HepG2 (cell line): ENCODE results near the gene TRMT1. TPM values are rescaled to one million over a fixed set of nuclear protein-coding genes. Genes with fewer than 3 reads are reported as not detected.

Experiments used
- ARNT2 ChIP-seq: sonication (generic); formaldehyde crosslinking; IDR thresholded peaks from 2 replicates; pipeline ENCODE4 v1.8.0; 2022; ENCODE audit warnings: mild to moderate bottlenecking, low read depth, missing genetic modification reagents, moderate library complexity
- ATF5 ChIP-seq: sonication (generic); formaldehyde crosslinking; IDR thresholded peaks from 2 replicates; pipeline ENCODE4 v1.4.0; 2020; ENCODE audit warnings: mild to moderate bottlenecking, low read depth, missing genetic modification reagents
- BCL3 ChIP-seq: sonication (generic); formaldehyde crosslinking; IDR thresholded peaks from 2 replicates; pipeline ENCODE4 v1.5.1; 2020; ENCODE audit warnings: mild to moderate bottlenecking, missing genetic modification reagents, moderate library complexity
- BRCA1 ChIP-seq: sonication (generic); formaldehyde crosslinking; IDR thresholded peaks from 2 replicates; pipeline ENCODE4 v1.4.0; 2020; ENCODE audit warnings: missing genetic modification reagents
- CREB3 ChIP-seq: sonication (generic); formaldehyde crosslinking; IDR thresholded peaks from 2 replicates; pipeline ENCODE4 v1.5.0; 2020; ENCODE audit warnings: missing genetic modification reagents
- ETV5 ChIP-seq: IDR thresholded peaks from 2 replicates; pipeline ENCODE4 v1.6.1; 2018; ENCODE audit warnings: missing biosample characterization, missing genetic modification reagents, inconsistent platforms, borderline replicate concordance
- GFI1 ChIP-seq: sonication (generic); formaldehyde crosslinking; IDR thresholded peaks from 2 replicates; pipeline ENCODE4 v1.5.0; 2020; ENCODE audit warnings: missing genetic modification reagents, mild to moderate bottlenecking, borderline replicate concordance
- KDM6A ChIP-seq: IDR thresholded peaks from 2 replicates; pipeline ENCODE4 v1.6.1; 2016; ENCODE audit warnings: low read depth
- MTA1 ChIP-seq: sonication (generic); formaldehyde crosslinking; IDR thresholded peaks from 2 replicates; pipeline ENCODE4 v1.4.0; 2020; ENCODE audit warnings: missing genetic modification reagents, mild to moderate bottlenecking, borderline replicate concordance
- REPIN1 ChIP-seq: sonication (generic); formaldehyde crosslinking; IDR thresholded peaks from 2 replicates; pipeline ENCODE4 v1.8.0; 2022; ENCODE audit warnings: missing genetic modification reagents, low read depth, mild to moderate bottlenecking, borderline replicate concordance
- SETDB1 ChIP-seq: sonication (generic); formaldehyde crosslinking; IDR thresholded peaks from 2 replicates; pipeline ENCODE4 v1.5.1; 2020; ENCODE audit warnings: missing genetic modification reagents, mild to moderate bottlenecking, borderline replicate concordance
- SP1 ChIP-seq, 2 experiments: fragments of 450-650 bp in 1 of 2; sonication (generic) in 1 of 2; formaldehyde crosslinking in 1 of 2; IDR thresholded peaks; 2 replicates each; pipeline versions ENCODE4 v1.4.0 to v1.6.1; 2016 to 2020; ENCODE audit warnings: missing genetic modification reagents in 1 of 2
- SSRP1 ChIP-seq: IDR thresholded peaks from 2 replicates; pipeline ENCODE4 v1.6.1; 2016; ENCODE audit warnings: control low read depth
- ZBTB7B ChIP-seq: sonication (generic); formaldehyde crosslinking; IDR thresholded peaks from 2 replicates; pipeline ENCODE4 v1.4.0; 2020; ENCODE audit warnings: missing genetic modification reagents
- ZFX ChIP-seq: sonication (generic); formaldehyde crosslinking; IDR thresholded peaks from 2 replicates; pipeline ENCODE4 v1.4.0; 2020; ENCODE audit warnings: mild to moderate bottlenecking, low read depth, missing genetic modification reagents, moderate library complexity
- ZMYM3 ChIP-seq: sonication (generic); formaldehyde crosslinking; IDR thresholded peaks from 2 replicates; pipeline ENCODE4 v1.5.1; 2020; ENCODE audit warnings: mild to moderate bottlenecking, missing genetic modification reagents
- ZNF260 ChIP-seq: sonication (generic); formaldehyde crosslinking; IDR thresholded peaks from 2 replicates; pipeline ENCODE4 v1.4.0; 2020; ENCODE audit warnings: missing genetic modification reagents, low read depth, mild to moderate bottlenecking, borderline replicate concordance
- ZNF280D ChIP-seq: sonication (generic); formaldehyde crosslinking; IDR thresholded peaks from 2 replicates; pipeline ENCODE4 v1.5.1; 2020; ENCODE audit warnings: mild to moderate bottlenecking, missing genetic modification reagents
- ZNF543 ChIP-seq: sonication (generic); formaldehyde crosslinking; IDR thresholded peaks from 2 replicates; pipeline ENCODE4 v1.4.0; 2020; ENCODE audit warnings: mild to moderate bottlenecking, missing genetic modification reagents
- ZNF674 ChIP-seq: sonication (generic); formaldehyde crosslinking; IDR thresholded peaks from 2 replicates; pipeline ENCODE4 v1.5.0; 2020; ENCODE audit warnings: low read depth, mild to moderate bottlenecking, missing genetic modification reagents
- ZNF792 ChIP-seq: IDR thresholded peaks from 2 replicates; pipeline ENCODE4 v1.6.1; 2016
- polyA plus RNA-seq, 8 experiments: library from polyadenylated mRNA; depleted of rRNA in 3 of 8; stranded (reverse) in 7 of 8; unstranded in 1 of 8; fragments of >200 nt; fragmentation: Illumina TruSeq in 4 of 8; extraction: Trizol in 4 of 8; gene quantifications; 2 replicates each; pipeline versions ENCODE4 v1.2.1 to v1.2.3, GENCODE V29; 2011 to 2016; ENCODE audit warnings: low read depth in 4 of 8, missing spikeins in 1 of 8, mixed read lengths in 1 of 8; ENCODE audit not compliant: insufficient read depth in 1 of 8
- total RNA-seq, 5 experiments: library from RNA; depleted of rRNA; stranded (reverse); fragments of >200 nt; fragmentation: Illumina TruSeq; extraction: Trizol; gene quantifications; 2 replicates each; pipeline ENCODE4 v1.2.3, GENCODE V29; 2016; ENCODE audit warnings: low read depth in 1 of 5

The TRMT1 gene
- total and polyA plus RNA-seq, 2 of the 13 experiments (the other 11 are each of a cell fraction or from before 2014, with no cell fraction given), result 35.5 to 44.1 TPM

- TF ChIP-seq ETV5 (CRISPR knock-in tag), result peak; percentile 61; the same call in 1 of the 2 replicates
- TF ChIP-seq MTA1, result peak; percentile 72
- TF ChIP-seq ZFX, result peak; percentile 95
- TF ChIP-seq ATF5 (CRISPR knock-in tag), result no peak
- peak; percentile 61; the same call in 1 of the 2 replicates for TF ChIP-seq ZNF792 (CRISPR knock-in tag)
- TF ChIP-seq CREB3 (CRISPR knock-in tag), result no peak
- peak; percentile 76; the same call in 1 of the 2 replicates for TF ChIP-seq ZMYM3
- no peak; the same call in 1 of the 2 replicates for TF ChIP-seq BCL3 (CRISPR knock-in tag)
- TF ChIP-seq ZNF674 (CRISPR knock-in tag), result no peak
- TF ChIP-seq SP1 (IDR thresholded peaks at IDR 0.05), result no peak
- peak; percentile 87 for TF ChIP-seq SP1 (CRISPR knock-in tag; IDR thresholded peaks at IDR 0.05)
- TF ChIP-seq ARNT2 (CRISPR knock-in tag), result 0 out of 2 replicates have a peak, but pooled peaks have one; percentile 30
- peak; percentile 68; the same call in 1 of the 2 replicates for TF ChIP-seq ZNF280D (CRISPR knock-in tag)
- no peak for TF ChIP-seq ZNF260 (CRISPR knock-in tag)
- TF ChIP-seq REPIN1, result peak; percentile 89; the same call in 1 of the 2 replicates
- TF ChIP-seq GFI1 (CRISPR knock-in tag), result 0 out of 2 replicates have a peak, but pooled peaks have one; percentile 19
- no peak for TF ChIP-seq BRCA1 (CRISPR knock-in tag)
- peak; percentile 65; the same call in 1 of the 2 replicates for TF ChIP-seq ZNF543 (CRISPR knock-in tag)
- TF ChIP-seq SETDB1 (CRISPR knock-in tag), result no peak
- peak; percentile 68; the same call in 1 of the 2 replicates for TF ChIP-seq KDM6A
- peak; percentile 98 for TF ChIP-seq ZBTB7B
- no peak for TF ChIP-seq SSRP1
These were observed 46.4 kb upstream of the TRMT1 start (continued) for GRCh38 chr19:13162724-13163608.
